CD4-positive, alpha-beta T cell treated with Interleukin-1 beta for 1 hour (primary cell): ENCODE data around the gene TEKT2.

Experiments
- DNase-seq, 2 donors: peaks; one replicate each; pipeline ENCODE4 v3.0.0-alpha.2; 2020 to 2022

The TEKT2 gene

GRCh38 chr1:36109041-36109679 lies 25.3 kb downstream of the TEKT2 start:
- DNase-seq: peak; percentile 30 to 53

DNA sequence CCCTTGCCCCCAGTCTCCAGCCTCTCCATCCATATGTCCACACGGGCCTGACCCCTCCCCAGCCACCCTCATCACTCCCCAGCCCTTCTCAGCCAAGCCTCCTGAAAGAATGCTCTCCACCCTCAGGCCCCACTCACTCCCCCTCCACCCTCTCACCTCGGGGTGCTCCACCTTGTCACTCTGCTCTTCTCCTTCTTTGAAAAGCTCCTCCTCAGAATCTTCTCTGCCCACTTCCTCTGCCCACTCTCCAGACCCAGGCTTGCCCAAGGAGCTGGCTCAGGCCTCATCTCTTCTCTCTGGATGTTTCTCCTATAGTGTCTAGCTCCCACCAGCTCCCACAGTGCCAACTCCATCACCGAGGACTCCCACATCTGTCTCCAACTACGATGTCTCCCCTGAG lies 27.3 kb downstream of the TEKT2 start:
- no peak for DNase-seq

GRCh38 chr1:36112823-36113222 lies 28.9 kb downstream of the TEKT2 start:
- DNase-seq: no peak

- no peak for DNase-seq
Observed at GRCh38 chr1:36114371-36114770, 30.5 kb downstream of the TEKT2 start.

GRCh38 chr1:36115200-36115669 lies 31.3 kb downstream of the TEKT2 start:
- DNase-seq: no peak

GRCh38 chr1:36115931-36116330 lies 32.0 kb downstream of the TEKT2 start:
- DNase-seq: peak in 1 of 2 donors; percentile 26

GRCh38 chr1:36116901-36117300 lies 33.0 kb downstream of the TEKT2 start:
- no peak for DNase-seq

GRCh38 chr1:36118447-36119204 lies 34.7 kb downstream of the TEKT2 start:
- no peak for DNase-seq

DNA sequence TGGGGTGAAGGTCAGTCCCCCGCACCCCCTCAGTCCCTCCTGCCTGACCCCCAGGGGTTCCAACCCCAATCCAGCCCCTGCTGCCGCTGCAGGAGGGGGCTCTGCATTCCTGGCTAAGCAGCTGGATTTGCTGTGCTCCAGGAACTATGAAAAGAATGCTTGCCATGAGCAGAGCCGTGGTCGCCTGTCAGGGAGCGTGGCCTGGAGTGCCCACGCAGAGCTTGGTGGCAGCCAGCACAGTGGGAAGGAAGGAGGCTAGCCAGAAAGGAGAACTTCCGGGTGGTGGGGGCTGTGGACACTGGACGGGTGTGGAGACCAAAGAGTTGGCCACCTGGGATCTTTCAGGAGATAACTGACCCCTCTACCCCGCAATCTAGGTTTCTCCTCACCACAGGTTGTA lies 35.6 kb downstream of the TEKT2 start:
- no peak for DNase-seq

- no peak for DNase-seq
Observed at GRCh38 chr1:36122062-36123030, 38.5 kb downstream of the TEKT2 start.

- DNase-seq: peak; percentile 21 to 66
Observed at GRCh38 chr1:36123356-36123755, 39.5 kb downstream of the TEKT2 start.

GRCh38 chr1:36124404-36125128 lies 40.7 kb downstream of the TEKT2 start:
- DNase-seq: no peak

GRCh38 chr1:36125129-36125991 lies 41.5 kb downstream of the TEKT2 start, which contains the start of gene COL8A2:
TSS of gene COL8A2 (minus strand) at chr1:36125222. CDS start at chr1:36100242, 24,980 bp downstream.
- DNase-seq: no peak

GRCh38 chr1:36126005-36126716 lies 42.3 kb downstream of the TEKT2 start:
- DNase-seq: no peak

DNA sequence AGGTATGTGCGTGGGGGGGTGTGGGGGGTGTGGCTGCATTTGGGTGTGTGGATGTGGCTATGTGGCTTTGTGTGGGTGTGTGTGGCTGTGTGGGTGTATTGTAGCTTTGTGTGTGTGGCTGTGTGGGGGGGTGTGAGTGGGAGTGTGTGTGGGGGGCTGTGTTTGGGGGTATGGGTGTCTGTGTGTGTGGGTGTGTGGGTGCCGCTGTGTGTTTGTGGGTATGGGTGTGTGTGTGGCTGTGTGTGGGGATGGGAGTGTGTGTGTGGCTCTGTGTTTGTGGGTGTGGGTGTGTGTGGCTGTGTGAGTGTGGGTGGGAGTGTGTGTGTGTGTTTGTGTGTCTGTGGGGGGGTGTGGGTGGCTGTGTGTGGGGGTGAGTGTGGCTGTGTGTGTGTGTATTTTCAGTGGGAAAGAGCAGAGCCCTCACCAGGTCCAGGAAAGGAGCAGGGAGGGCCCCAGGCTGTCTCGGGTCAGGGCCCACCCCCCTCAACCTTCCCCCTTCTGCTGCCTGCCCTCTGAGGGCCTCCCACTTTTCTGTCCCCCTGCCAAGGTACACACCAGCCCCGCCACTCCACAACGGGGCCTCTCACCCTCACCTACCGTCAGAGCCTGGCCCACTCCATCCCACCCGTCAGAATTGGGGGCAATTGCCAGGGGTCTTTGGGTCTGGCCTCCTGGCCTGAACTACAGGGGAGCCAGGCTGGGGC lies 43.1 kb downstream of the TEKT2 start:
- DNase-seq: no peak

- DNase-seq: no peak
Observed at GRCh38 chr1:36128126-36128904, 44.4 kb downstream of the TEKT2 start.

DNA sequence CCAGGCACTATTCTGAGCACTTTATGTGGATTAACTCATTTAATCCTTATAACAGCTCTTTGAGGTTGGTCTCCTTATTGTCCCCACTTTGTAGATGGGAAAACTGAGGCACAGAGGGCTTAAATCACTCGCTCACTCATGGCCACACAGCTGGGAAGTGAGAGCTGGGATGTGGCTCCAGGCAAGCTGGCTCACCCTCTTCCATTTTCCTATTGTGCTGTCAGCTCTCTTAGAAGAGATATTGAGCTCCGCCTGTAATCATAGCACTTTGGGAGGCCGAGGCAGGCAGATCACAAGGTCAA lies 45.0 kb downstream of the TEKT2 start:
- DNase-seq: no peak

- no peak for DNase-seq
Observed at GRCh38 chr1:36132029-36132428, 48.1 kb downstream of the TEKT2 start.

- no peak for DNase-seq
Observed at GRCh38 chr1:36133484-36133883, 49.6 kb downstream of the TEKT2 start.
